OCI-LY1 (cell line): ENCODE data around the gene CFAP65.

Source experiments
- H2AFZ ChIP-seq: fragments of 200-600 bp; sonication (generic), shearing (Covaris generic); 2 replicates; pipeline ENCODE4 v1.6.0; 2014; ENCODE audit warnings: antibody characterized with exemption, mild to moderate bottlenecking, low read length
- H3F3A ChIP-seq: fragments of 200-600 bp; sonication (generic), shearing (Covaris generic); 2 replicates; pipeline ENCODE4 v1.6.0; 2014; ENCODE audit warnings: mild to moderate bottlenecking, antibody characterized with exemption, low read length, moderate library complexity; ENCODE audit not compliant: insufficient read depth
- H3K27ac ChIP-seq: fragments of 200-600 bp; sonication (generic); 2 replicates; pipeline ENCODE4 v1.5.1; 2014; ENCODE audit warnings: low read length, mixed run types, mild to moderate bottlenecking, low read depth; ENCODE audit not compliant: poor library complexity, severe bottlenecking
- H3K27me3 ChIP-seq: fragments of 200-600 bp; sonication (generic); 2 replicates; pipeline ENCODE4 v1.6.0; 2014; ENCODE audit warnings: antibody characterized with exemption, mild to moderate bottlenecking, low read length, moderate library complexity; ENCODE audit not compliant: insufficient read depth
- H3K36me3 ChIP-seq: fragments of 200-600 bp; sonication (generic); 2 replicates; pipeline ENCODE4 v1.6.1; 2014; ENCODE audit warnings: mild to moderate bottlenecking, antibody characterized with exemption, low read length, moderate library complexity, mixed read lengths; ENCODE audit not compliant: insufficient read depth
- H3K4me1 ChIP-seq: fragments of 200-600 bp; sonication (generic); 2 replicates; pipeline ENCODE4 v1.5.1; 2014; ENCODE audit warnings: mild to moderate bottlenecking, low read length, moderate library complexity; ENCODE audit not compliant: insufficient read depth, severe bottlenecking
- H3K4me2 ChIP-seq: fragments of 200-600 bp; sonication (generic), shearing (Covaris generic); 2 replicates; pipeline ENCODE4 v1.6.1; 2014; ENCODE audit warnings: low read length
- H3K4me3 ChIP-seq: fragments of 200-600 bp; sonication (generic); 2 replicates; pipeline ENCODE4 v1.5.1; 2014; ENCODE audit warnings: low read length, low read depth, mild to moderate bottlenecking, mixed read lengths; ENCODE audit not compliant: poor library complexity, severe bottlenecking
- H3K79me2 ChIP-seq: fragments of 200-600 bp; shearing (Covaris generic); 2 replicates; pipeline ENCODE4 v1.6.1; 2016; ENCODE audit warnings: mixed run types, low read length, mixed read lengths; ENCODE audit not compliant: insufficient read depth
- H3K9ac ChIP-seq: fragments of 200-600 bp; sonication (generic), shearing (Covaris generic); 2 replicates; pipeline ENCODE4 v1.6.1; 2014; ENCODE audit warnings: mild to moderate bottlenecking, low read length, mixed read lengths
- H3K9me2 ChIP-seq: fragments of 200-600 bp; sonication (generic), shearing (Covaris generic); 2 replicates; pipeline ENCODE4 v1.6.1; 2014; ENCODE audit warnings: low read depth, mild to moderate bottlenecking, low read length, mixed read lengths
- H3K9me3 ChIP-seq: fragments of 200-600 bp; shearing (Covaris generic); 2 replicates; pipeline ENCODE4 v1.6.1; 2014; ENCODE audit warnings: low read length, mixed read lengths
- H4K20me1 ChIP-seq: fragments of 200-600 bp; sonication (generic), shearing (Covaris generic); 2 replicates; pipeline ENCODE4 v1.6.0; 2016; ENCODE audit warnings: mild to moderate bottlenecking, low read length; ENCODE audit not compliant: insufficient read depth
- EZH2 ChIP-seq: fragments of 200-600 bp; sonication (generic), shearing (Covaris generic); IDR thresholded peaks from 2 replicates; pipeline ENCODE4 v1.8.0; 2017; ENCODE audit warnings: borderline replicate concordance, mixed run types, mild to moderate bottlenecking, antibody characterized with exemption, low read length, moderate library complexity, mixed read lengths
- TF ChIP-seq, protein P1 (sequence below): fragments of 200-600 bp; sonication (generic), shearing (Covaris generic); IDR thresholded peaks from 2 replicates; pipeline ENCODE4 v1.5.1; 2017; ENCODE audit warnings: mild to moderate bottlenecking, antibody characterized with exemption, low read length, moderate library complexity, mixed read lengths

CFAP65 gene

DNA sequence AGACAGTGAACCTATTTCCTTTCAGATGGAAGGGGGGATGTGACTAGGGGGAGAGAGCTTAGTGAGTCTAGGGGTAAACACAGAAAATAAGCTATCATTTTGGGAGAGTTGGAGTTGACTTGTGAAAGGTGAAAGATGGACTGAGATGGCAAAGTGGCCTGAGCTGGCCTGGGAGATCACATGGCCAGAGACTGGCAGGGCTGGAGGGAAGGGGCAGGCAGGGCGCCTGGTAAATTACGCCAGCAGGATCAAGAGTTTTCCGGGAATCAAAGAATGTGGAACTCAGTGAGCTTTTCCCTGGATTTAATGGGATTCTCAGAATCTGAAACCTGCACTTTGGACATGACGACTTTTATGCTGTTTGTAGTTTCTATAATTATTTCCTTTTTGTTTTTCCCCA lies 841 bp upstream of the CFAP65 start:
- no peak overlapping the region for H3K9ac ChIP-seq
- H3K9me2 ChIP-seq: no peaks in the 10 kb centered on the region
- H3K27ac ChIP-seq: no peak overlapping the region
- no peaks in the 10 kb centered on the region for H3F3A ChIP-seq
- H3K4me2 ChIP-seq: no peak overlapping the region
- no peaks in the 10 kb centered on the region for H3K36me3 ChIP-seq
- H3K27me3 ChIP-seq: peaks cover 3% of the 10 kb centered on the region; the same call in 1 of the 2 replicates
- TF ChIP-seq, protein P1, sequence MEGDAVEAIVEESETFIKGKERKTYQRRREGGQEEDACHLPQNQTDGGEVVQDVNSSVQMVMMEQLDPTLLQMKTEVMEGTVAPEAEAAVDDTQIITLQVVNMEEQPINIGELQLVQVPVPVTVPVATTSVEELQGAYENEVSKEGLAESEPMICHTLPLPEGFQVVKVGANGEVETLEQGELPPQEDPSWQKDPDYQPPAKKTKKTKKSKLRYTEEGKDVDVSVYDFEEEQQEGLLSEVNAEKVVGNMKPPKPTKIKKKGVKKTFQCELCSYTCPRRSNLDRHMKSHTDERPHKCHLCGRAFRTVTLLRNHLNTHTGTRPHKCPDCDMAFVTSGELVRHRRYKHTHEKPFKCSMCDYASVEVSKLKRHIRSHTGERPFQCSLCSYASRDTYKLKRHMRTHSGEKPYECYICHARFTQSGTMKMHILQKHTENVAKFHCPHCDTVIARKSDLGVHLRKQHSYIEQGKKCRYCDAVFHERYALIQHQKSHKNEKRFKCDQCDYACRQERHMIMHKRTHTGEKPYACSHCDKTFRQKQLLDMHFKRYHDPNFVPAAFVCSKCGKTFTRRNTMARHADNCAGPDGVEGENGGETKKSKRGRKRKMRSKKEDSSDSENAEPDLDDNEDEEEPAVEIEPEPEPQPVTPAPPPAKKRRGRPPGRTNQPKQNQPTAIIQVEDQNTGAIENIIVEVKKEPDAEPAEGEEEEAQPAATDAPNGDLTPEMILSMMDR: no peak
- no peak for TF ChIP-seq EZH2
- H3K4me3 ChIP-seq: no peak overlapping the region
- H3K4me1 ChIP-seq: no peaks in the 10 kb centered on the region
- no peaks in the 10 kb centered on the region for H3K9me3 ChIP-seq
- H2AFZ ChIP-seq: no peak overlapping the region
- no peaks in the 10 kb centered on the region for H4K20me1 ChIP-seq
- H3K79me2 ChIP-seq: no peaks in the 10 kb centered on the region

DNA sequence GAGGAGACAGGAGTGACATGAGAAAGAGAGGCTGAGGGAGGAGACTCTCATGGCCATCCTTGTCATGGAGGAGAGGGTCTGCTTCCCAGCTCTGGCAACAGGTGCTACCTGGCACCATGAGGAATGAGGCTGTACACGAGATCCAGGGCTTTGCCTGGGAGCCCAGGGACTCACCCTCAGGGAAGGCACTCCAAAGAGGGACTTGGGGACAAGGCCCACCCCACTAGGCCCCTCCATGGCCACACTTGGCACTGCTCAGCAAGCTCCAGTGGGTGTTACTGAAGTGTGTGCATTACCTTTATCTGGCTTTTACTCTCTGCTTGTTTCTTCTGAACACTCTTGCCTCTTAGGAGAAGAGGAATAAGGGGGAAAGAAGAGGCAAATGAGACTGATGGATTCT lies 2.7 kb downstream of the CFAP65 start:
- Histone ChIP-seq H3K4me1 (no peaks in the 10 kb centered on the region), H3K4me2 (no peak overlapping the region), H2AFZ (no peak overlapping the region), H3K27me3 (peaks cover 3% of the 10 kb centered on the region; the same call in 1 of the 2 replicates), H3K36me3 (no peaks in the 10 kb centered on the region), H3K9me3 (no peaks in the 10 kb centered on the region), H3K27ac (no peak overlapping the region), H3K79me2 (no peaks in the 10 kb centered on the region), H3K9me2 (no peaks in the 10 kb centered on the region), H3F3A (no peaks in the 10 kb centered on the region; the same call in 1 of the 2 replicates), H4K20me1 (no peaks in the 10 kb centered on the region), H3K9ac (no peak overlapping the region), H3K4me3 (no peak overlapping the region)
- TF ChIP-seq EZH2: no peak
- TF ChIP-seq, protein P1: no peak

DNA sequence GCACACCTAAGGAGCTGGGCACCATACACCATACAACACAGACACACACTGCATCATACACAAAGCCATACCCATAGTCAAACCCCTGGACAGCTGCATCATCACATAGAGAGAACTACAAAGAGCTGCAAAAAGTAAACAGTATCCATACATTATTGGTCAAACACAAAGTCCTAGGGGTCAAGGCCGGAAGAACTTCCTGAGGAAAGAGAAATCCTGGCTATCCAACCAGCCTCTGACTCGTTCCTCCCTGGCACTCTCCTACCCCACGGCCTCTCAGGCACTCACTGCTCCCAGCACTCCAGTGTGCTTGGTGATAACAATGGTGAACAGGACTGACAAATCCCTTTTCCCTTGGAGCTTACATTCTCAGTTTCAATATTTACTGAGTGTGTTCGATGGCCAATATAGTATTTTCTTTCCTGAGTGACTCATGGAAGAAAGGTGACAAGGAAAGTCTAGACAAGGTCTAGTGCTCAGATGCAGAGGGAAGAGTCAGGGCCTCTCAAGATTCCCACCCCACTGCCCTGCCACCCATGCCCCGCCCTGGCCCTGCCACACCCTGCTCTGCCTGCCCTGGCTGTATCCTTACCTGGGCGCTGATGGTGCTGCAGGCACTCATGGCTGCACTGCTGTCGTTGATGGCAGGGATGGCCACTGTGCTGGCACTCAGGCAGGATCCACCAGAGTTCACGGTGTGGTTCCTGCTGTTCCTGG lies 3.4 kb downstream of the CFAP65 start:
- H3K9me2 ChIP-seq: no peaks in the 10 kb centered on the region
- no peaks in the 10 kb centered on the region; the same call in 1 of the 2 replicates for H3F3A ChIP-seq
- H3K4me3 ChIP-seq: no peak overlapping the region
- H3K9ac ChIP-seq: no peak overlapping the region
- TF ChIP-seq EZH2: no peak
- TF ChIP-seq, protein P1: no peak
- H2AFZ ChIP-seq: no peak overlapping the region
- no peaks in the 10 kb centered on the region for H3K36me3 ChIP-seq
- H3K4me2 ChIP-seq: no peak overlapping the region
- H3K27ac ChIP-seq: no peak overlapping the region
- peaks cover 5% of the 10 kb centered on the region for H3K27me3 ChIP-seq
- no peaks in the 10 kb centered on the region for H3K4me1 ChIP-seq
- H3K9me3 ChIP-seq: no peaks in the 10 kb centered on the region
- no peaks in the 10 kb centered on the region for H4K20me1 ChIP-seq
- no peaks in the 10 kb centered on the region for H3K79me2 ChIP-seq
